HL-60 (cell line): ENCODE data around the gene LRRC17.

ENCODE experiments used
- DNase-seq, 2 experiments: peaks; one replicate each; pipeline ENCODE4 v3.0.0-alpha.2; 2010 to 2020; ENCODE audit warnings: low read depth in 1 of 2, low spot score in 1 of 2
- H3K27ac ChIP-seq: fragments of 250-450 bp; sonication (Bioruptor Pico); replicated peaks from 2 replicates; pipeline ENCODE4 v1.5.1; 2020; ENCODE audit warnings: mild to moderate bottlenecking, moderate library complexity
- H3K27me3 ChIP-seq: fragments of 250-450 bp; sonication (Bioruptor Pico); 2 replicates; pipeline ENCODE4 v1.5.1; 2021; ENCODE audit warnings: mild to moderate bottlenecking, moderate library complexity; ENCODE audit not compliant: insufficient read depth, poor library complexity, severe bottlenecking
- H3K4me3 ChIP-seq: replicated peaks from 2 replicates; pipeline ENCODE4 v1.5.1; 2011; ENCODE audit warnings: mild to moderate bottlenecking, control low read depth, low read length; ENCODE audit not compliant: insufficient read depth
- GABPA ChIP-seq: IDR thresholded peaks from 2 replicates; pipeline ENCODE4 v1.6.1; 2012; ENCODE audit warnings: low read depth
- POLR2AphosphoS5 ChIP-seq: IDR thresholded peaks from 2 replicates; pipeline ENCODE4 v1.6.1; 2012; ENCODE audit warnings: low read depth
- SPI1 ChIP-seq: IDR thresholded peaks from 2 replicates; pipeline ENCODE4 v1.6.1; 2012; ENCODE audit warnings: low read depth, mild to moderate bottlenecking, borderline replicate concordance
- TF ChIP-seq, protein P1 (sequence below): IDR thresholded peaks from one replicate; pipeline ENCODE4 v1.5.1; 2011; ENCODE audit warnings: low read length, control low read depth, inconsistent platforms; ENCODE audit not compliant: insufficient read depth
- TF ChIP-seq, protein P2 (sequence below): IDR thresholded peaks from 2 replicates; pipeline ENCODE4 v1.6.1; 2012; ENCODE audit warnings: low read depth; ENCODE audit not compliant: insufficient replicate concordance

The LRRC17 gene

DNA sequence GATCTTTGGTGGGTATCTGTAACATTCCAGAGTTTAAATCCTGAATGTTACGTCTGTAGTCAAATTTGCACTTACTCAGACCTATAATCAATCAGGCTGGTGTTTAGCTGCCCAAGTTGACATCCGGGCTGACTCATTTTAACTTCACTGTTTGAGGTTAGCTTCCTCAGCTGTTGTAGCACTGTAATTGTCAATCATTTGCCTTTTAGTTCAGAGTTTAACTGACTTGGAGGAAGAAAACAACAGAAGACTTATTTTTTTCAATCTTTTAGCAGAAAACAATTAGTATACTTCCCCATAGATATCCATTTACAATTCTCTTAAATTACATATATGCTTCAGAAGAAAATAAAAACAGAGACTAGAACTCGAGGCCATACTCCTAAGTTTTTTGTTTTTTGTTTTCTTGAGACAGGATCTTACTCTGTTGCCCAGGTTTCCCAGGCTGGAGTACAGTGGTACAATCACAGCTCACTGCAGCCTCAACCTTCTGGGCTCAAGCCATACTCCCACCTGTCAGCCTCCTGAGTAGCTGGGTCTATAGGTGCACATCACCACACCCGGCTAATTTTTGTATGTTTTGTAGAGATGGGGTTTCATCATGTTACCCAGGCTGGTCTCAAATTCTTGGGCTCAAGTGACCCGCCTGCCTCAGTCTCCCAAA lies 38.5 kb upstream of the LRRC17 start:
- H3K4me3 ChIP-seq, result no peak overlapping the region
- H3K27me3 ChIP-seq, result no peaks in the 10 kb centered on the region
- TF ChIP-seq, protein P1, sequence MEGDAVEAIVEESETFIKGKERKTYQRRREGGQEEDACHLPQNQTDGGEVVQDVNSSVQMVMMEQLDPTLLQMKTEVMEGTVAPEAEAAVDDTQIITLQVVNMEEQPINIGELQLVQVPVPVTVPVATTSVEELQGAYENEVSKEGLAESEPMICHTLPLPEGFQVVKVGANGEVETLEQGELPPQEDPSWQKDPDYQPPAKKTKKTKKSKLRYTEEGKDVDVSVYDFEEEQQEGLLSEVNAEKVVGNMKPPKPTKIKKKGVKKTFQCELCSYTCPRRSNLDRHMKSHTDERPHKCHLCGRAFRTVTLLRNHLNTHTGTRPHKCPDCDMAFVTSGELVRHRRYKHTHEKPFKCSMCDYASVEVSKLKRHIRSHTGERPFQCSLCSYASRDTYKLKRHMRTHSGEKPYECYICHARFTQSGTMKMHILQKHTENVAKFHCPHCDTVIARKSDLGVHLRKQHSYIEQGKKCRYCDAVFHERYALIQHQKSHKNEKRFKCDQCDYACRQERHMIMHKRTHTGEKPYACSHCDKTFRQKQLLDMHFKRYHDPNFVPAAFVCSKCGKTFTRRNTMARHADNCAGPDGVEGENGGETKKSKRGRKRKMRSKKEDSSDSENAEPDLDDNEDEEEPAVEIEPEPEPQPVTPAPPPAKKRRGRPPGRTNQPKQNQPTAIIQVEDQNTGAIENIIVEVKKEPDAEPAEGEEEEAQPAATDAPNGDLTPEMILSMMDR, result no peak
- TF ChIP-seq GABPA, result no peak
- H3K27ac ChIP-seq, result no peak overlapping the region
- no peak for DNase-seq

DNA sequence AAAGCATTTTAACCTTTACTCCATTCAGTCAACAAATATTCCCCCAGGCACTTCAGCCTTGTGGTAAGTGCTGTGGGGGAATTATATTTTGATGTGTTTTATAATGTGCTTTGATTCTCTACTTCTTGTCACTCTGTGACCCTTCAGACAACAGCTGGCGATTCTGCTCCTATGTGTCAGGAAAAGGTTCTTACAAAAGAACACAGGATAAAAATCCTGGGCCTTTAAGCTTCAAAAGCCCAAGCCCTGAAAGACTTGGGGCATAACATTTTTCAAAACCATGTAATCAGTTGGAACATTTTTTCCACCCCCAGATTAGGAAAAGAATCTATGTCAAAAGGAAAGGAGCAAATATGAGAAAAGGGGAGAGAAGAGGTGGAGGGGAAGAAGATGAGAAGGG lies 37.8 kb upstream of the LRRC17 start:
- no peaks in the 10 kb centered on the region for H3K27me3 ChIP-seq
- TF ChIP-seq, protein P1, result no peak
- TF ChIP-seq, protein P2, sequence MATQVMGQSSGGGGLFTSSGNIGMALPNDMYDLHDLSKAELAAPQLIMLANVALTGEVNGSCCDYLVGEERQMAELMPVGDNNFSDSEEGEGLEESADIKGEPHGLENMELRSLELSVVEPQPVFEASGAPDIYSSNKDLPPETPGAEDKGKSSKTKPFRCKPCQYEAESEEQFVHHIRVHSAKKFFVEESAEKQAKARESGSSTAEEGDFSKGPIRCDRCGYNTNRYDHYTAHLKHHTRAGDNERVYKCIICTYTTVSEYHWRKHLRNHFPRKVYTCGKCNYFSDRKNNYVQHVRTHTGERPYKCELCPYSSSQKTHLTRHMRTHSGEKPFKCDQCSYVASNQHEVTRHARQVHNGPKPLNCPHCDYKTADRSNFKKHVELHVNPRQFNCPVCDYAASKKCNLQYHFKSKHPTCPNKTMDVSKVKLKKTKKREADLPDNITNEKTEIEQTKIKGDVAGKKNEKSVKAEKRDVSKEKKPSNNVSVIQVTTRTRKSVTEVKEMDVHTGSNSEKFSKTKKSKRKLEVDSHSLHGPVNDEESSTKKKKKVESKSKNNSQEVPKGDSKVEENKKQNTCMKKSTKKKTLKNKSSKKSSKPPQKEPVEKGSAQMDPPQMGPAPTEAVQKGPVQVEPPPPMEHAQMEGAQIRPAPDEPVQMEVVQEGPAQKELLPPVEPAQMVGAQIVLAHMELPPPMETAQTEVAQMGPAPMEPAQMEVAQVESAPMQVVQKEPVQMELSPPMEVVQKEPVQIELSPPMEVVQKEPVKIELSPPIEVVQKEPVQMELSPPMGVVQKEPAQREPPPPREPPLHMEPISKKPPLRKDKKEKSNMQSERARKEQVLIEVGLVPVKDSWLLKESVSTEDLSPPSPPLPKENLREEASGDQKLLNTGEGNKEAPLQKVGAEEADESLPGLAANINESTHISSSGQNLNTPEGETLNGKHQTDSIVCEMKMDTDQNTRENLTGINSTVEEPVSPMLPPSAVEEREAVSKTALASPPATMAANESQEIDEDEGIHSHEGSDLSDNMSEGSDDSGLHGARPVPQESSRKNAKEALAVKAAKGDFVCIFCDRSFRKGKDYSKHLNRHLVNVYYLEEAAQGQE, result no peak
- TF ChIP-seq POLR2AphosphoS5, result no peak
- TF ChIP-seq GABPA, result no peak
- no peak for TF ChIP-seq SPI1
- DNase-seq, result no peak
- no peak overlapping the region for H3K27ac ChIP-seq
- no peak overlapping the region for H3K4me3 ChIP-seq

DNA sequence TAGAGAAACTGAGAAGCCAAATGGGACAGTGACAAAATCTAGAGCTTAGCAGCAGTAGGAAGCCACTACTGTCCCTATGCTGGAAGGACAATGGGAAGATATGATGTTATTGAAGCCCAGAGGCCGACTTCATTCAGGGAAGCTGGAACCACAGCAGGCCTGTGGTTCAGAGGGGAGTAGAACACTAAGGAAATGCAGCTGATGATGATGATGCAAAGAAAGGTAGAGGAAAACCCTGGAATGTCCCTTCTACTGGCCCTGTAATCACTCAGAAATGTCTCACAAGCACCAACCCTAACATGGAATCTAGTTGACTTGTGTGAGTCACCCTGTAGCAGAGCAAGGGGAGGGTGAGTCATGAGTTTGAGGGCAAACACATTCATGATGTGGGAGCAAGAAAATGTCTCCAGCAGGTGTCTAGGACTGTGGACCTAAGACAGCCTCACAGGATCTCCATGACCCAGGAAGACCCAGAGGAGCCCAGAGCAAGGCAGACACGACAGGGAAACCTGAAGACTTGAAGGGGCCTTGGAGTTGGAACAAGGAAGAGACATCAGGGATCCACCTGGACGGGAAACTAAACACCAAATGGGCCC lies 37.0 kb upstream of the LRRC17 start:
- DNase-seq, result no peak
- Histone ChIP-seq H3K4me3 (no peak overlapping the region), H3K27me3 (no peaks in the 10 kb centered on the region), H3K27ac (no peak overlapping the region)
- TF ChIP-seq SPI1 (no peak), GABPA (no peak), POLR2AphosphoS5 (no peak)
- TF ChIP-seq, protein P1, result no peak
- TF ChIP-seq, protein P2, result no peak
